Gastroesophageal sphincter (tissue), 4 donors: Measurements from ENCODE around the gene LDLRAD3. TPM values are rescaled to one million over a fixed set of nuclear protein-coding genes. Genes with fewer than 3 reads are reported as not detected.

ENCODE experiments used
- ATAC-seq: fragments of 150-250 bp; one replicate; pipeline ENCODE4 v1.9.1; 2016; ENCODE audit warnings: mild to moderate bottlenecking, moderate library complexity
- H3K27ac ChIP-seq, 4 donors: fragments of 200-600 bp; sonication (generic) in 3 of 4; 1 replicate in 3 of 4; 2 replicates in 1 of 4; pipeline ENCODE4 v1.5.1; 2016 to 2019
- H3K27me3 ChIP-seq: fragments of 200-600 bp; sonication (generic); one replicate; pipeline ENCODE4 v1.5.1; 2019
- H3K36me3 ChIP-seq, 2 donors: fragments of 200-600 bp; sonication (generic); one replicate each; pipeline ENCODE4 v1.5.1; 2019; ENCODE audit warnings: control low read depth in 1 of 2
- H3K4me1 ChIP-seq, 3 donors: fragments of 200-600 bp; sonication (generic); 1 replicate in 2 of 3; 2 replicates in 1 of 3; pipeline ENCODE4 v1.5.1; 2016 to 2019; ENCODE audit warnings: control low read depth in 2 of 3
- H3K4me3 ChIP-seq, 2 donors: fragments of 200-600 bp; sonication (generic); one replicate each; pipeline ENCODE4 v1.5.1; 2019; ENCODE audit warnings: mild to moderate bottlenecking in 1 of 2, moderate library complexity in 1 of 2
- H3K9me3 ChIP-seq, 3 donors: fragments of 200-600 bp; sonication (generic); one replicate each; pipeline ENCODE4 v1.5.1; 2017 to 2019; ENCODE audit warnings: control low read depth in 2 of 3
- CTCF ChIP-seq, 4 experiments: fragments of 200-600 bp in 2 of 4; fragments of 450-650 bp in 2 of 4; sonication (generic) in 1 of 4; IDR thresholded peaks; one replicate each; pipeline ENCODE4 v1.5.1; 2017 to 2019; ENCODE audit warnings: antibody characterized with exemption in 4 of 4, mild to moderate bottlenecking in 2 of 4, moderate library complexity in 2 of 4
- EP300 ChIP-seq: sonication (generic); formaldehyde crosslinking; IDR thresholded peaks from one replicate; pipeline ENCODE4 v1.6.1; 2017; ENCODE audit warnings: antibody characterized with exemption, mild to moderate bottlenecking
- POLR2A ChIP-seq, 2 donors: fragments of 450-650 bp; IDR thresholded peaks; one replicate each; pipeline ENCODE4 v1.6.1; 2017; ENCODE audit warnings: antibody characterized with exemption in 2 of 2, mild to moderate bottlenecking in 2 of 2, moderate library complexity in 1 of 2
- POLR2AphosphoS5 ChIP-seq: sonication (generic); formaldehyde crosslinking; IDR thresholded peaks from one replicate; pipeline ENCODE4 v1.6.1; 2017; ENCODE audit warnings: antibody characterized with exemption
- WGBS, 2 donors: methylation state at CpG; one replicate each; pipeline ENCODE4 v1.1.5; 2018; ENCODE audit warnings: low coverage in 1 of 2; 5-methylcytosine and 5-hydroxymethylcytosine counted together
- total RNA-seq, 4 donors: library from RNA; depleted of rRNA; stranded (reverse); fragments of >200 nt; gene quantifications; one replicate each; pipeline ENCODE4 v1.1.0, GENCODE V29; 2016

The LDLRAD3 gene
- total RNA-seq, 4 donors from 2014 or later = 4.0 to 8.9 (median 7.2) TPM

GRCh38 chr11:35945137-35945518 lies 1.3 kb downstream of the LDLRAD3 start:
- Histone ChIP-seq H3K36me3 (no peaks in the 10 kb centered on the region), H3K4me1 (peaks cover 3 to 19% (median 5%) of the 10 kb centered on the region in 3 donors), H3K9me3 (no peaks in the 10 kb centered on the region), H3K27ac (peak overlapping the region in 2 of 4 donors; percentile 0 to 68), H3K27me3 (no peaks in the 10 kb centered on the region), H3K4me3 (peak overlapping the region in 1 of 2 donors; percentile 58)
- TF ChIP-seq POLR2A (IDR thresholded peaks at IDR 0.05) (no peak), CTCF (IDR thresholded peaks at IDR 0.05) (no peak), EP300 (no peak), POLR2AphosphoS5 (no peak)
- no peak for ATAC-seq
- 60% methylated on average over 1 of the region's 2 CpGs; no CpG with 5 or more reads in 1 of the 2 donors for WGBS, 2 donors

GRCh38 chr11:35946766-35947165 lies 2.9 kb downstream of the LDLRAD3 start:
- ATAC-seq = no peak
- no peaks in the 10 kb centered on the region for H3K36me3 ChIP-seq
- H3K27me3 ChIP-seq = no peaks in the 10 kb centered on the region
- H3K27ac ChIP-seq = no peak overlapping the region
- no peak overlapping the region for H3K4me3 ChIP-seq
- no peak for TF ChIP-seq POLR2AphosphoS5
- TF ChIP-seq CTCF (IDR thresholded peaks at IDR 0.05) = no peak
- no peak for TF ChIP-seq EP300
- TF ChIP-seq POLR2A (IDR thresholded peaks at IDR 0.05) = no peak
- 60 to 64% methylated on average over 1 to 3 of the region's 3 CpGs for whole genome bisulfite sequencing, 2 donors
- H3K9me3 ChIP-seq = no peaks in the 10 kb centered on the region
- peaks cover 3 to 19% (median 5%) of the 10 kb centered on the region in 3 donors for H3K4me1 ChIP-seq

- H3K27ac ChIP-seq = no peak overlapping the region
- WGBS, 2 donors = 100% methylated on average over 3 of the region's 4 CpGs; no CpG with 5 or more reads in 1 of the 2 donors
- TF ChIP-seq POLR2AphosphoS5 (no peak), EP300 (no peak), CTCF (IDR thresholded peaks at IDR 0.05) (no peak), POLR2A (IDR thresholded peaks at IDR 0.05) (no peak)
- no peaks in the 10 kb centered on the region for H3K36me3 ChIP-seq
- no peaks in the 10 kb centered on the region for H3K27me3 ChIP-seq
- H3K4me3 ChIP-seq = no peak overlapping the region
- no peak for ATAC-seq
- no peaks in the 10 kb centered on the region for H3K9me3 ChIP-seq
- peaks cover 3 to 19% (median 5%) of the 10 kb centered on the region in 3 donors for H3K4me1 ChIP-seq
Observed at GRCh38 chr11:35947437-35947836, 3.6 kb downstream of the LDLRAD3 start.

GRCh38 chr11:35949242-35949641 lies 5.4 kb downstream of the LDLRAD3 start:
- Histone ChIP-seq H3K27ac (no peak overlapping the region), H3K4me3 (no peak overlapping the region), H3K36me3 (no peaks in the 10 kb centered on the region), H3K9me3 (no peaks in the 10 kb centered on the region), H3K4me1 (peaks cover 0 to 10% (median 0%) of the 10 kb centered on the region in 3 donors), H3K27me3 (no peaks in the 10 kb centered on the region)
- ATAC-seq = no peak
- 83 to 84% methylated on average over 3 of the region's 3 CpGs for WGBS, 2 donors
- TF ChIP-seq POLR2AphosphoS5 = no peak
- no peak for TF ChIP-seq CTCF (IDR thresholded peaks at IDR 0.05)
- TF ChIP-seq EP300 = no peak
- no peak for TF ChIP-seq POLR2A (IDR thresholded peaks at IDR 0.05)

- H3K9me3 ChIP-seq = no peaks in the 10 kb centered on the region
- H3K27ac ChIP-seq = no peak overlapping the region
- no peaks in the 10 kb centered on the region for H3K27me3 ChIP-seq
- H3K36me3 ChIP-seq = no peaks in the 10 kb centered on the region
- peaks cover 0 to 2% (median 0%) of the 10 kb centered on the region in 3 donors for H3K4me1 ChIP-seq
- no peak overlapping the region for H3K4me3 ChIP-seq
- WGBS, 2 donors = 88 to 92% methylated on average over 3 of the region's 5 CpGs
- ATAC-seq = no peak
- TF ChIP-seq CTCF (IDR thresholded peaks at IDR 0.05) = no peak
- no peak for TF ChIP-seq EP300
- TF ChIP-seq POLR2AphosphoS5 = no peak
- no peak for TF ChIP-seq POLR2A (IDR thresholded peaks at IDR 0.05)
Observed at GRCh38 chr11:35950082-35950481, 6.2 kb downstream of the LDLRAD3 start.
